Erythroblast (primary cell): ENCODE results near the gene PANK3.

ENCODE experiments used
- GATA1 ChIP-seq: IDR thresholded peaks from 2 replicates; pipeline ENCODE4 v1.6.1; 2011; ENCODE audit warnings: low read depth, mild to moderate bottlenecking, control low read depth, low read length, moderate library complexity
- POLR2A ChIP-seq: IDR thresholded peaks from 2 replicates; pipeline ENCODE4 v1.6.1; 2011; ENCODE audit warnings: mild to moderate bottlenecking, low read length

- no peak for TF ChIP-seq POLR2A
- TF ChIP-seq GATA1 = no peak
Measured at GRCh38 chr5:168592014-168592368, 12.8 kb upstream of the PANK3 start.
